GM12865 (cell line): ENCODE data around the gene SUGCT.

Experiments used
- DNase-seq: peaks from one replicate; pipeline ENCODE4 v3.0.0; 2010; ENCODE audit warnings: low read depth
- H3K4me3 ChIP-seq: 2 replicates; pipeline ENCODE4 v1.5.1; 2011; ENCODE audit warnings: mild to moderate bottlenecking, low read depth, low read length, control low read depth
- TF ChIP-seq, protein P1 (sequence below): IDR thresholded peaks from 2 replicates; pipeline ENCODE4 v1.5.1; 2011; ENCODE audit warnings: low read length, control low read depth, low read depth, inconsistent platforms; ENCODE audit not compliant: insufficient read depth; ENCODE audit errors: missing control alignments

Gene SUGCT

GRCh38 chr7:40827222-40828085 lies 692.6 kb downstream of the SUGCT start:
- TF ChIP-seq, protein P1, sequence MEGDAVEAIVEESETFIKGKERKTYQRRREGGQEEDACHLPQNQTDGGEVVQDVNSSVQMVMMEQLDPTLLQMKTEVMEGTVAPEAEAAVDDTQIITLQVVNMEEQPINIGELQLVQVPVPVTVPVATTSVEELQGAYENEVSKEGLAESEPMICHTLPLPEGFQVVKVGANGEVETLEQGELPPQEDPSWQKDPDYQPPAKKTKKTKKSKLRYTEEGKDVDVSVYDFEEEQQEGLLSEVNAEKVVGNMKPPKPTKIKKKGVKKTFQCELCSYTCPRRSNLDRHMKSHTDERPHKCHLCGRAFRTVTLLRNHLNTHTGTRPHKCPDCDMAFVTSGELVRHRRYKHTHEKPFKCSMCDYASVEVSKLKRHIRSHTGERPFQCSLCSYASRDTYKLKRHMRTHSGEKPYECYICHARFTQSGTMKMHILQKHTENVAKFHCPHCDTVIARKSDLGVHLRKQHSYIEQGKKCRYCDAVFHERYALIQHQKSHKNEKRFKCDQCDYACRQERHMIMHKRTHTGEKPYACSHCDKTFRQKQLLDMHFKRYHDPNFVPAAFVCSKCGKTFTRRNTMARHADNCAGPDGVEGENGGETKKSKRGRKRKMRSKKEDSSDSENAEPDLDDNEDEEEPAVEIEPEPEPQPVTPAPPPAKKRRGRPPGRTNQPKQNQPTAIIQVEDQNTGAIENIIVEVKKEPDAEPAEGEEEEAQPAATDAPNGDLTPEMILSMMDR, result no peak
- no peak for DNase-seq
- H3K4me3 ChIP-seq, result no peak overlapping the region

DNA sequence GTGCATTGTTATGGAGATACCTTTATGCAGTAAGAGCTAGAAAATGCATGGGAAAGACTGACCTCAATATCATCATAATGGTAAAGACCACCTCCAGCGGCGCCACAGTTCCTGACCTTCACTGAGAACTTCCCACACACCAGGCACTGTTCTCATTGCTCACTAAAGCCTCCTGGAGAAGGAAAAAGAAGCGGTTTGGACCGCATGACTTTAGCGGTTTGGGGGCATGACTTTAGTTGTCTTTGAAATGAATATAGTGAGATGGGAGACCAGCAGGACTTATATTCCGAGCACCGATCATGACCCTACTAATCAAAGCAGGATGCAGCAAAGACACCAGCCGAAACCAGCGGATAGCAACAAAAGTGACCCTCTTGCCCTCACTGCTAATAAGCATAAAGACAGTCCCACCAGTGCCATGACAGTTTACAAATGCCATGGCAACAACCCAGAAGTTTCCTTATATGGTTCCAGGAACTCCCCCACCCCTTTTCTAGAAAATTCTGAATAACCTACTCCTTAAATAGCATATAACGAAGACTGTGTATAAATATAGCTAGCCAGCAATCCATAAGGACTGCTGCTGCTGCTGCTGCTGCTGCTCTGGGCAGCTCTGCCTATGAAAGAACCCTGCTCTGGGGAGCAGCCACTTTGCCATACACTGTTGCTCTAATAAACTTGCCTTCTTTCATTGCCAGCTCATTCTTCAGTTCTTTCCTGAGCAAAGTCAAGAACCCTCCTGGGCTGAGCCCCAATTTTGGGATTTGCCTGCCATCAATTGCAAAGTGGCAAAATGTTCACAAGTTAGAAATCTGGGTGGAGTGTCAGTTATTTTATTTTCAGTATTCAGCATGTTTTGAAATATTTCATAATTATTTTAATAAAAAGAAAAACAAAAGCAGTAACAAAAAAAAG lies 694.1 kb downstream of the SUGCT start:
- TF ChIP-seq, protein P1, result no peak
- no peak for DNase-seq
- H3K4me3 ChIP-seq, result no peak overlapping the region

- TF ChIP-seq, protein P1, result no peak
- H3K4me3 ChIP-seq, result no peak overlapping the region
Observed at GRCh38 chr7:40833191-40833887, 698.5 kb downstream of the SUGCT start.

DNA sequence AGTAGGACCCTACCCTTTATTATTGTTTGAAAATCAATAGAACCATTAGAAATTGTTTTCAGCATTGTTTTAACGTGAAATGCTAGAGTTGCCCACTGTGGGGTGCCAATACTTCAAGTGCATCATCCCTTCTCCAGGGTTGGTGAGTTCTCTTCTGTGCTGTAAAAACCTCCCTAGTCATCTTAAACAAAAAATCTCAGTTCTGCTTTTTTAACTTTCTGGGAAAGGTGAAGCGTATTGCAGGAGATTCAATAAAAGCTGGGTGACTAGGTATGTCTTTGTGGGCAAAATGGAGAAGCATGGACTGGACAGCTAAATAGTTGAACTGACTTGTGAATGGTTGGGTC lies 699.1 kb downstream of the SUGCT start:
- no peak for DNase-seq
- H3K4me3 ChIP-seq, result no peak overlapping the region
- TF ChIP-seq, protein P1, result no peak

More at GRCh38 chr7:40833191-40833887, 698.5 kb downstream of the SUGCT start:
- no peak for DNase-seq

- H3K4me3 ChIP-seq, result no peak overlapping the region
- TF ChIP-seq, protein P1, result no peak
- no peak for DNase-seq
Observed at GRCh38 chr7:40836218-40836617, 701.4 kb downstream of the SUGCT start.

GRCh38 chr7:40839881-40840280 lies 705.1 kb downstream of the SUGCT start:
- no peak overlapping the region for H3K4me3 ChIP-seq
- TF ChIP-seq, protein P1, result no peak
- no peak for DNase-seq
